H9 (cell line): ENCODE results near the gene GLIS2. TPM values are rescaled to one million over a fixed set of nuclear protein-coding genes. Genes with fewer than 3 reads are reported as not detected.

Experiments
- DNase-seq: peaks from one replicate; pipeline ENCODE4 v3.0.0-alpha.2; 2017
- H2AFZ ChIP-seq: one replicate; pipeline ENCODE4 v1.6.1; 2013; ENCODE audit warnings: mild to moderate bottlenecking, low read length, control low read depth, moderate library complexity
- H2AK5ac ChIP-seq: 2 replicates; pipeline ENCODE4 v1.6.1; 2013; ENCODE audit warnings: low read length, control low read depth, mixed read lengths; ENCODE audit not compliant: insufficient read length
- H2BK120ac ChIP-seq: one replicate; pipeline ENCODE4 v1.6.1; 2013; ENCODE audit warnings: low read depth, mild to moderate bottlenecking, low read length, control low read depth, inconsistent platforms; ENCODE audit not compliant: poor library complexity, severe bottlenecking
- H2BK12ac ChIP-seq: 2 replicates; pipeline ENCODE4 v1.6.1; 2013; ENCODE audit warnings: low read length, control low read depth, mixed read lengths, low read depth; ENCODE audit not compliant: insufficient read length
- H2BK15ac ChIP-seq: 2 replicates; pipeline ENCODE4 v1.6.1; 2013; ENCODE audit warnings: low read depth, low read length, control low read depth
- H2BK20ac ChIP-seq: one replicate; pipeline ENCODE4 v1.6.1; 2013; ENCODE audit warnings: low read depth, mild to moderate bottlenecking, low read length, control low read depth, inconsistent platforms; ENCODE audit not compliant: poor library complexity, severe bottlenecking
- H2BK5ac ChIP-seq: 2 replicates; pipeline ENCODE4 v1.6.1; 2013; ENCODE audit warnings: low read length, control low read depth, mixed read lengths; ENCODE audit not compliant: insufficient read length
- H3K14ac ChIP-seq: 2 replicates; pipeline ENCODE4 v1.6.1; 2013; ENCODE audit warnings: low read length, control low read depth; ENCODE audit not compliant: insufficient read depth
- H3K18ac ChIP-seq: 2 replicates; pipeline ENCODE4 v1.6.1; 2013; ENCODE audit warnings: low read depth, mild to moderate bottlenecking, mixed read lengths, low read length, control low read depth; ENCODE audit not compliant: insufficient read length
- H3K23ac ChIP-seq: 2 replicates; pipeline ENCODE4 v1.6.1; 2013; ENCODE audit warnings: low read length, control low read depth, mixed read lengths, low read depth; ENCODE audit not compliant: insufficient read length
- H3K23me2 ChIP-seq: 2 replicates; pipeline ENCODE4 v1.6.1; 2013; ENCODE audit warnings: low read depth, mild to moderate bottlenecking, mixed read lengths, low read length, control low read depth; ENCODE audit not compliant: insufficient read length, poor library complexity, severe bottlenecking
- H3K27ac ChIP-seq: 2 replicates; pipeline ENCODE4 v1.5.1; 2013; ENCODE audit warnings: low read length, control low read depth, mixed read lengths, low read depth; ENCODE audit not compliant: insufficient read length
- H3K27me3 ChIP-seq: 2 replicates; pipeline ENCODE4 v1.6.1; 2013; ENCODE audit warnings: low read length, control low read depth, inconsistent platforms; ENCODE audit not compliant: insufficient read depth
- H3K4ac ChIP-seq: 2 replicates; pipeline ENCODE4 v1.6.1; 2013; ENCODE audit warnings: low read depth, mild to moderate bottlenecking, control low read depth, inconsistent platforms, low read length, moderate library complexity
- H3K4me1 ChIP-seq: 2 replicates; pipeline ENCODE4 v1.6.1; 2013; ENCODE audit warnings: low read length, control low read depth, inconsistent platforms; ENCODE audit not compliant: insufficient read depth
- H3K4me2 ChIP-seq: 2 replicates; pipeline ENCODE4 v1.6.1; 2013; ENCODE audit warnings: low read length, control low read depth, mixed read lengths; ENCODE audit not compliant: insufficient read length, insufficient read depth
- H3K56ac ChIP-seq: 2 replicates; pipeline ENCODE4 v1.6.1; 2013; ENCODE audit warnings: low read depth, mild to moderate bottlenecking, mixed read lengths, low read length, control low read depth; ENCODE audit not compliant: insufficient read length
- H3K79me1 ChIP-seq: 2 replicates; pipeline ENCODE4 v1.6.1; 2013; ENCODE audit warnings: low read depth, mild to moderate bottlenecking, moderate library complexity, low read length, control low read depth, inconsistent platforms; ENCODE audit not compliant: insufficient read depth, poor library complexity, severe bottlenecking
- H3K79me2 ChIP-seq: 2 replicates; pipeline ENCODE4 v1.6.1; 2013; ENCODE audit warnings: low read length, control low read depth, inconsistent platforms; ENCODE audit not compliant: insufficient read depth
- H3K9ac ChIP-seq: 2 replicates; pipeline ENCODE4 v1.6.1; 2013; ENCODE audit warnings: low read length, control low read depth, mixed read lengths; ENCODE audit not compliant: insufficient read length; ENCODE audit errors: extremely low read depth
- H3K9me3 ChIP-seq: one replicate; pipeline ENCODE4 v1.6.1; 2013; ENCODE audit warnings: low read depth, low read length, inconsistent platforms; ENCODE audit not compliant: control insufficient read depth
- H3T11ph ChIP-seq: one replicate; pipeline ENCODE4 v1.6.1; 2013; ENCODE audit warnings: mild to moderate bottlenecking, low read length, control low read depth, inconsistent platforms
- H4K20me1 ChIP-seq: one replicate; pipeline ENCODE4 v1.6.1; 2013; ENCODE audit not compliant: control insufficient read depth, insufficient read length, insufficient read depth
- H4K5ac ChIP-seq: 2 replicates; pipeline ENCODE4 v1.6.1; 2013; ENCODE audit warnings: low read depth, mild to moderate bottlenecking, mixed read lengths, low read length, control low read depth; ENCODE audit not compliant: insufficient read length
- H4K8ac ChIP-seq: replicated peaks from 2 replicates; pipeline ENCODE4 v1.6.1; 2013; ENCODE audit warnings: low read length, control low read depth, mixed read lengths, low read depth; ENCODE audit not compliant: insufficient read length
- H4K91ac ChIP-seq: 2 replicates; pipeline ENCODE4 v1.6.1; 2013; ENCODE audit warnings: low read depth, mild to moderate bottlenecking, moderate library complexity, mixed read lengths, low read length, control low read depth; ENCODE audit not compliant: insufficient read length
- H3K27ac Mint-ChIP-seq, 3 experiments: 2 replicates in 2 of 3; 3 replicates in 1 of 3; pipeline ENCODE4 v1.8.0; 2020 to 2021; ENCODE audit warnings: mixed read lengths in 3 of 3, mild to moderate bottlenecking in 1 of 3, moderate library complexity in 1 of 3
- H3K27me3 Mint-ChIP-seq: 2 replicates; pipeline ENCODE4 v1.8.0; 2021; ENCODE audit warnings: low read depth, mild to moderate bottlenecking, moderate library complexity, mixed read lengths
- H3K36me3 Mint-ChIP-seq, 3 experiments: 2 replicates in 2 of 3; 3 replicates in 1 of 3; pipeline ENCODE4 v1.8.0; 2020 to 2021; ENCODE audit warnings: low read depth in 3 of 3, mixed read lengths in 3 of 3; ENCODE audit not compliant: insufficient read depth in 1 of 3
- H3K4me1 Mint-ChIP-seq, 2 experiments: 2 replicates each; pipeline ENCODE4 v1.8.0; 2020; ENCODE audit warnings: mixed read lengths in 2 of 2
- H3K4me3 Mint-ChIP-seq, 2 experiments: 2 replicates in 1 of 2; 3 replicates in 1 of 2; pipeline ENCODE4 v1.8.0; 2020 to 2021; ENCODE audit warnings: mild to moderate bottlenecking in 2 of 2, mixed read lengths in 2 of 2, moderate library complexity in 1 of 2
- H3K9me3 Mint-ChIP-seq, 2 experiments: 2 replicates in 1 of 2; 3 replicates in 1 of 2; pipeline ENCODE4 v1.8.0; 2020; ENCODE audit warnings: mild to moderate bottlenecking in 2 of 2, mixed read lengths in 2 of 2, moderate library complexity in 1 of 2
- CTCF ChIP-seq: fragments of 200-600 bp; sonication (generic); conservative IDR thresholded peaks from 3 replicates; pipeline ENCODE4 v1.8.0; 2021; ENCODE audit warnings: antibody characterized with exemption, mild to moderate bottlenecking
- WGBS: extraction: QIAGEN DNeasy Blood & Tissue Kit; methylation state at CpG from one replicate; pipeline ENCODE4 v1.1.7; 2013; ENCODE audit warnings: missing lambda C conversion rate, low lambda C conversion rate, mixed read lengths; ENCODE audit not compliant: insufficient read length; ENCODE audit errors: extremely low coverage; 5-methylcytosine and 5-hydroxymethylcytosine counted together
- total RNA-seq: library from RNA; stranded (reverse); gene quantifications from 2 replicates; pipeline ENCODE4 v1.2.1, GENCODE V29; 2021

GLIS2 gene
- total RNA-seq, 1 experiment from 2014 or later, result 14.3 TPM

DNA sequence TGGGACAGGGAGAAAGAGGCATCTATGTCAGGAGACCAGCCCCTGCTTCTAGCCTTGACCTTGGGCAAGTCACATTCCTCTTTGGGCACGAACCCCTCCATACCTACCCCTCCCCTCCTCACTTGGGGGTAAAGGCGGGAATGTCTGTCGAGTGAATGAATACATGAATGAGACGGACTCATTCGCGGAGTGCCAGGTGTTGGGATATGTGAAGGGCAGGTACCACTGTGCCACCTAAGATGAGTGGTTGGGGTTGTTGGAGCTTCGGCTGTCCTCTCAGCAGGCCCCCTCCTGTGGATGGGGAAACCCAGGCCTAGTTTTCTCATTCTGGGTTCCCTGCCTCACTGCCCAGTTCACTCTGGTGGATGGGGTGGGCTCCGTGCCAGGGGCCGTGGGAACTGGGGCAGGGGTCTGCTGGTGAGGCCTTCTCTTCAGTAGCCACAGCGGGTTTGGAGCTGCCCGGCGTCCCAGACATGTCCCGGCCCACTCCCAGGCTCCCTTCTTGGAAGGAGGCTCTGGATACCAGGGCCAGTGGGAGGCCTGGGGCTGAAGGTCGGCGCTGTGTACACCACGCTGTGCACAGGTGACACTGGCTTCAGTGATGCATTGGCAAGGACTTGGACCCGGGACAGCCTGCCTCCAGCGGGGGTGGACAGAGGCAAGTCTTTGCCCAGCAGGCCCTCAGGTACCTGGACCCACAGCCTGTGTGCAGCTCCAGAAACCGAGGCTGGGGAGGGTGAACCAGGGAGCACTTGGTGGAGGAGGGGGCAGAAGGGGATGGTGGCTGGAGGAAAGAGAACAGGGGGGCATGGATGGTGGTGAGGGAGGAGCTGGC, 5.6 kb downstream of the GLIS2 start:
- H3K9me3 Mint-ChIP-seq, result no peaks in the 10 kb centered on the region
- Histone ChIP-seq H3K79me2 (peaks cover 7% of the 10 kb centered on the region; the same call in 1 of the 2 replicates), H3K9me3 (no peaks in the 10 kb centered on the region), H2BK5ac (no peak overlapping the region), H2AK5ac (no peak overlapping the region), H2BK15ac (no peak overlapping the region), H3K56ac (no peak overlapping the region), H3K14ac (no peak overlapping the region; the same call in 1 of the 2 replicates), H2BK20ac (no peak overlapping the region), H2AFZ (no peak overlapping the region), H3K27ac (no peak overlapping the region), H3K23me2 (peaks cover 6% of the 10 kb centered on the region), H3K27me3 (no peaks in the 10 kb centered on the region), H3T11ph (no peak overlapping the region), H3K4me1 (peaks cover 6% of the 10 kb centered on the region; the same call in 1 of the 2 replicates), H4K5ac (no peak overlapping the region), H3K4ac (no peak overlapping the region), H3K18ac (no peak overlapping the region), H3K4me2 (no peak overlapping the region), H3K23ac (no peak overlapping the region), H2BK120ac (no peak overlapping the region), H2BK12ac (no peak overlapping the region), H4K91ac (no peak overlapping the region), H4K20me1 (peaks cover 3% of the 10 kb centered on the region), H4K8ac (no peak overlapping the region), H3K79me1 (no peaks in the 10 kb centered on the region), H3K9ac (no peak overlapping the region)
- no peak overlapping the region for H3K27ac Mint-ChIP-seq
- no peak overlapping the region for H3K4me3 Mint-ChIP-seq
- H3K36me3 Mint-ChIP-seq, result no peaks in the 10 kb centered on the region
- H3K4me1 Mint-ChIP-seq, result peaks cover 9 to 35% of the 10 kb centered on the region in 2 experiments
- H3K27me3 Mint-ChIP-seq, result no peaks in the 10 kb centered on the region
- WGBS, result no CpG with 5 or more reads among the region's 19 CpGs
- no peak for TF ChIP-seq CTCF
- DNase-seq, result no peak
